ENCODE data around the gene SIRT3. TPM values are rescaled to one million over a fixed set of nuclear protein-coding genes. Genes with fewer than 3 reads are reported as not detected.

The SIRT3 gene
- total and polyA plus RNA-seq, 2 of the 4 experiments (the other 2 are of a cell fraction) = 5.4 to 18.6 TPM

DNA sequence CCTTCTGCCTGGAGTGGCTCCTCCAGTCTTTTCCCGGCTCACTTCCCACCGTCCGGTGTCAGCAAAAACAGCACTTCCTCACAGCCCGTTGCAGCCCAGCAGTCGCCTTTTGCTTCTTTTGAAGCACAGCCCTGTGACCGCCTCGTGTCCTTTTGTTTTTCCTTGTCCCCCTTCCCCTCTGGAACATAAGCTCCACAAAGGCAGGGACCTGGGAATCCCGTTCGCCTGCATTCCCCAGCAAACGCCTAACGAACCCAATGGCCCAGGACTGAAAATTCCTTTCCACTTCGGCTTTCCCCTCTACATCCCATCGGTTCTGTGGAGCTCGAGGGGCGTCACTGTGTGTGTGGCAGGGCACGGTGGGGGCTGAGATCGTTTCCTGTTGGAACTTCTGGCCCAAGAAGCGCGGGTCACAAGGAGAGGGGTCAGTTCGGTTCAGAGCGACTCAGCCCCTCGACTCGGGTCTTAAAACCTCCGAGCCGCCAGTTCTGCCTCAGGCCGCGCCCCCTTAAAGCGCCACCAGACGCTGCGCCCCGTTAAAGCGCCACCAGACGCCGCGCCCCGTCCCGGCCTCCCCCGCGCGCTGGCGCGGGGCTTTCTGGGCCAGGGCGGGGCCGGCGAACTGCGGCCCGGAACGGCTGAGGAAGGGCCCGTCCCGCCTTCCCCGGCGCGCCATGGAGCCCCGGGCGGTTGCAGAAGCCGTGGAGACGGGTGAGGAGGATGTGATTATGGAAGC, 27.8 kb downstream of the SIRT3 start:
- H3K9me1 ChIP-seq (ENCODE audit: insufficient read depth, low read length) = peaks cover 32% of the 10 kb centered on the region
- H4K20me1 ChIP-seq (ENCODE audit: insufficient read depth, low read length) = peaks cover 86% of the 10 kb centered on the region
- H3K9me3 ChIP-seq (ENCODE audit: control insufficient read depth, insufficient read depth, low read length) = no peaks in the 10 kb centered on the region
- peak overlapping the region; percentile 48; the same call in 1 of the 2 replicates for H2BK120ac ChIP-seq (ENCODE audit: low read depth, low read length)
- peak overlapping the region; percentile 97 for H2BK5ac ChIP-seq (ENCODE audit: low read depth, low read length, poor library complexity, severe bottlenecking)
- H3K9ac ChIP-seq (ENCODE audit: low read depth, low read length) = peak overlapping the region; percentile 92
- peak overlapping the region; percentile 98 for H3K23ac ChIP-seq (ENCODE audit: low read depth, low read length)
- ChIA-PET CTCF (no interaction called here), POLR2A (ENCODE audit: unreplicated experiment) (no interaction called here)
- peak overlapping the region; percentile 99 for H2AK9ac ChIP-seq (replicated peaks; ENCODE audit: low read depth, low read length, poor library complexity)
- no peak overlapping the region for H2BK20ac ChIP-seq (ENCODE audit: low read depth, low read length)
- H4K8ac ChIP-seq (ENCODE audit: low read depth in 2 of 2, low read length in 2 of 2) = peak overlapping the region; percentile 90 to 95
- H2AFZ ChIP-seq (replicated peaks; ENCODE audit: low read length, poor library complexity) = peak overlapping the region; percentile 91
- intact Hi-C loops (cut with micrococcal nuclease) = loop anchor here (5.0 kb wide), 3 partner anchors 99 to 309 kb away; partner anchors contain the start of gene IFITM2
- peaks cover 50 to 87% of the 10 kb centered on the region in 2 experiments for H3K79me1 ChIP-seq (ENCODE audit: low read depth in 1 of 2, low read length in 2 of 2)
- H3K18ac ChIP-seq (ENCODE audit: low read depth, low read length) = peak overlapping the region; percentile 84
- no peak for TF ChIP-seq CEBPB (IDR thresholded peaks at IDR 0.05; ENCODE audit: low read depth, low read length)
- no peak for TF ChIP-seq RFX5 (IDR thresholded peaks at IDR 0.05; ENCODE audit: low read depth, low read length)
- TF ChIP-seq MXI1 (IDR thresholded peaks at IDR 0.05; ENCODE audit: borderline replicate concordance, low read depth, low read length) = peak; percentile 58; the same call in 1 of the 2 replicates
- TF ChIP-seq USF2 (IDR thresholded peaks at IDR 0.05; ENCODE audit: low read depth, low read length) = no peak
- TF ChIP-seq POLR2A (IDR thresholded peaks at IDR 0.05; ENCODE audit: low read depth, low read length) = peak; percentile 75
- peak; percentile 70; the same call in 1 of the 2 replicates for TF ChIP-seq MAZ (IDR thresholded peaks at IDR 0.05; ENCODE audit: borderline replicate concordance, low read depth, low read length)
- peak; percentile 63 for DNase-seq
- H3K4ac ChIP-seq (ENCODE audit: low read depth, low read length) = peak overlapping the region; percentile 99
- no TSS peak for BruUV-seq (replicated peaks)
- H3K56ac ChIP-seq (ENCODE audit: extremely low read depth, insufficient read depth, low read length) = peak overlapping the region; percentile 84
- 1% methylated on average over 22 of the region's 57 CpGs; no CpG with 5 or more reads in 1 of the 2 experiments for WGBS, 2 experiments (ENCODE audit: extremely low coverage in 2 of 2, insufficient read length in 1 of 2)
- peak overlapping the region; percentile 99 for H3K4me2 ChIP-seq (ENCODE audit: low read depth, low read length)
- H4K91ac ChIP-seq (ENCODE audit: insufficient read depth, low read depth, low read length) = peak overlapping the region; percentile 89
- H3K4me1 ChIP-seq (ENCODE audit: control insufficient read depth, insufficient read depth, low read length) = peaks cover 25% of the 10 kb centered on the region
- H4K5ac ChIP-seq (ENCODE audit: low read depth, low read length) = peak overlapping the region; percentile 56
- peak overlapping the region; percentile 12; the same call in 1 of the 3 replicates for H2BK15ac ChIP-seq (ENCODE audit: low read depth, low read length)
- H2AK5ac ChIP-seq (ENCODE audit: low read depth, low read length) = peak overlapping the region; percentile 97
- peak overlapping the region; percentile 88 for H3K27ac ChIP-seq (ENCODE audit: insufficient read depth, low read length)
- peaks cover 63% of the 10 kb centered on the region for H3K36me3 ChIP-seq (ENCODE audit: control insufficient read depth, insufficient read depth, low read length)
- peak overlapping the region; percentile 70 for H3K4me3 ChIP-seq (ENCODE audit: insufficient read depth, low read depth, low read length)
- H3K27me3 ChIP-seq (ENCODE audit: control insufficient read depth, insufficient read depth, low read length) = no peaks in the 10 kb centered on the region
- dilution Hi-C loops (cut with HindIII; ENCODE audit: low sequenced_read_pairs, unreplicated experiment) = no loop called here
- in situ Hi-C loops (cut with MboI; ENCODE audit: low sequenced_read_pairs) = no loop called here
- ATAC-seq (ENCODE audit: low read depth) = peak; percentile 68
- H3K14ac ChIP-seq (replicated peaks; ENCODE audit: low read depth, low read length) = peak overlapping the region; percentile 98

Data from IMR-90 (cell line).